Measurements from ENCODE around the gene ZNF630.
"Not testable (repeated sequence)": the region's sequence is repeated elsewhere in the genome, so short reads cannot be mapped to it uniquely, and the experiment has no call there.

Gene ZNF630

GRCh38 chrX:48068096-48068887 is 3.1 kb downstream of the ZNF630 start:
- DNase-seq (ENCODE audit: low read depth) = no peak
- Histone ChIP-seq H3K36me3 (ENCODE audit: control insufficient read depth, insufficient read depth, low read length, severe bottlenecking) (no peaks in the 10 kb centered on the region), H3K4me3 (ENCODE audit: low read length) (no peak overlapping the region), H3K27me3 (replicated peaks; ENCODE audit: control insufficient read depth, insufficient read depth, low read length) (no peaks in the 10 kb centered on the region), H3K9me3 (ENCODE audit: control insufficient read depth, low read length) (peaks cover 23% of the 10 kb centered on the region), H3K4me1 (ENCODE audit: control insufficient read depth, insufficient read depth, low read length) (no peaks in the 10 kb centered on the region), H3K9ac (ENCODE audit: low read length) (no peak overlapping the region)

- H3K36me3 ChIP-seq (ENCODE audit: control insufficient read depth, insufficient read depth, low read length, severe bottlenecking) = peaks cover 3% of the 10 kb centered on the region
- H3K9me3 ChIP-seq (ENCODE audit: control insufficient read depth, low read length) = peaks cover 58% of the 10 kb centered on the region
- no peaks in the 10 kb centered on the region for H3K27me3 ChIP-seq (replicated peaks; ENCODE audit: control insufficient read depth, insufficient read depth, low read length)
- no peaks in the 10 kb centered on the region for H3K4me1 ChIP-seq (ENCODE audit: control insufficient read depth, insufficient read depth, low read length)
- H3K4me3 ChIP-seq (ENCODE audit: low read length) = no peak overlapping the region
- no peak overlapping the region for H3K9ac ChIP-seq (ENCODE audit: low read length)
- DNase-seq (ENCODE audit: low read depth) = no peak
Measured at GRCh38 chrX:48064261-48064660, 7.2 kb downstream of the ZNF630 start.

- no peak for DNase-seq (ENCODE audit: low read depth)
- Histone ChIP-seq H3K4me3 (ENCODE audit: low read length) (no peak overlapping the region), H3K4me1 (ENCODE audit: control insufficient read depth, insufficient read depth, low read length) (no peaks in the 10 kb centered on the region), H3K9me3 (ENCODE audit: control insufficient read depth, low read length) (peaks cover 82% of the 10 kb centered on the region), H3K27me3 (replicated peaks; ENCODE audit: control insufficient read depth, insufficient read depth, low read length) (no peaks in the 10 kb centered on the region), H3K36me3 (ENCODE audit: control insufficient read depth, insufficient read depth, low read length, severe bottlenecking) (peaks cover 3% of the 10 kb centered on the region), H3K9ac (ENCODE audit: low read length) (no peak overlapping the region)
Measured at GRCh38 chrX:48059296-48059639, 12.2 kb downstream of the ZNF630 start.

GRCh38 chrX:48058621-48059295 is 12.7 kb downstream of the ZNF630 start:
- Histone ChIP-seq H3K4me1 (ENCODE audit: control insufficient read depth, insufficient read depth, low read length) (no peaks in the 10 kb centered on the region), H3K36me3 (ENCODE audit: control insufficient read depth, insufficient read depth, low read length, severe bottlenecking) (peaks cover 3% of the 10 kb centered on the region), H3K9ac (ENCODE audit: low read length) (no peak overlapping the region), H3K4me3 (ENCODE audit: low read length) (peak overlapping the region; percentile 43), H3K9me3 (ENCODE audit: control insufficient read depth, low read length) (peaks cover 80% of the 10 kb centered on the region), H3K27me3 (replicated peaks; ENCODE audit: control insufficient read depth, insufficient read depth, low read length) (no peaks in the 10 kb centered on the region)
- DNase-seq (ENCODE audit: low read depth) = no peak

- Histone ChIP-seq H3K4me3 (ENCODE audit: low read length) (no peak overlapping the region), H3K27me3 (replicated peaks; ENCODE audit: control insufficient read depth, insufficient read depth, low read length) (no peaks in the 10 kb centered on the region), H3K9me3 (ENCODE audit: control insufficient read depth, low read length) (peaks cover 19% of the 10 kb centered on the region), H3K4me1 (ENCODE audit: control insufficient read depth, insufficient read depth, low read length) (peaks cover 12% of the 10 kb centered on the region), H3K9ac (ENCODE audit: low read length) (no peak overlapping the region), H3K36me3 (ENCODE audit: control insufficient read depth, insufficient read depth, low read length, severe bottlenecking) (no peaks in the 10 kb centered on the region)
- DNase-seq (ENCODE audit: low read depth) = no peak
Measured at GRCh38 chrX:48046846-48047245, 24.6 kb downstream of the ZNF630 start.

- peak overlapping the region; percentile 38 for H3K9ac ChIP-seq (ENCODE audit: low read length)
- peaks cover 19% of the 10 kb centered on the region for H3K9me3 ChIP-seq (ENCODE audit: control insufficient read depth, low read length)
- H3K36me3 ChIP-seq (ENCODE audit: control insufficient read depth, insufficient read depth, low read length, severe bottlenecking) = no peaks in the 10 kb centered on the region
- H3K27me3 ChIP-seq (replicated peaks; ENCODE audit: control insufficient read depth, insufficient read depth, low read length) = no peaks in the 10 kb centered on the region
- peak overlapping the region; percentile 52 for H3K4me3 ChIP-seq (ENCODE audit: low read length)
- peak; percentile 53 for DNase-seq (ENCODE audit: low read depth)
- H3K4me1 ChIP-seq (ENCODE audit: control insufficient read depth, insufficient read depth, low read length) = peaks cover 12% of the 10 kb centered on the region
Measured at GRCh38 chrX:48045410-48046311, 25.8 kb downstream of the ZNF630 start.

GRCh38 chrX:48043056-48043455 is 28.4 kb downstream of the ZNF630 start:
- Histone ChIP-seq H3K4me3 (ENCODE audit: low read length) (no peak overlapping the region), H3K9me3 (ENCODE audit: control insufficient read depth, low read length) (peaks cover 19% of the 10 kb centered on the region), H3K27me3 (replicated peaks; ENCODE audit: control insufficient read depth, insufficient read depth, low read length) (no peaks in the 10 kb centered on the region), H3K36me3 (ENCODE audit: control insufficient read depth, insufficient read depth, low read length, severe bottlenecking) (no peaks in the 10 kb centered on the region), H3K9ac (ENCODE audit: low read length) (no peak overlapping the region), H3K4me1 (ENCODE audit: control insufficient read depth, insufficient read depth, low read length) (peaks cover 12% of the 10 kb centered on the region)
- no peak for DNase-seq (ENCODE audit: low read depth)

- H3K27me3 ChIP-seq (replicated peaks; ENCODE audit: control insufficient read depth, insufficient read depth, low read length) = peaks cover 2% of the 10 kb centered on the region
- H3K9ac ChIP-seq (ENCODE audit: low read length) = no peak overlapping the region
- H3K4me3 ChIP-seq (ENCODE audit: low read length) = no peak overlapping the region
- no peak for DNase-seq (ENCODE audit: low read depth)
- H3K36me3 ChIP-seq (ENCODE audit: control insufficient read depth, insufficient read depth, low read length, severe bottlenecking) = no peaks in the 10 kb centered on the region
- peaks cover 5% of the 10 kb centered on the region for H3K9me3 ChIP-seq (ENCODE audit: control insufficient read depth, low read length)
- H3K4me1 ChIP-seq (ENCODE audit: control insufficient read depth, insufficient read depth, low read length) = no peaks in the 10 kb centered on the region
Measured at GRCh38 chrX:48035891-48036290, 35.5 kb downstream of the ZNF630 start.

GRCh38 chrX:48030641-48031173 is 40.7 kb downstream of the ZNF630 start:
- H3K9me3 ChIP-seq (ENCODE audit: control insufficient read depth, low read length); H3K36me3 ChIP-seq (ENCODE audit: control insufficient read depth, insufficient read depth, low read length, severe bottlenecking); H3K27me3 ChIP-seq (replicated peaks; ENCODE audit: control insufficient read depth, insufficient read depth, low read length); DNase-seq (ENCODE audit: low read depth); H3K9ac ChIP-seq (ENCODE audit: low read length); H3K4me1 ChIP-seq (ENCODE audit: control insufficient read depth, insufficient read depth, low read length); H3K4me3 ChIP-seq (ENCODE audit: low read length): not testable (repeated sequence)

- Histone ChIP-seq H3K4me3 (ENCODE audit: low read length) (no peak overlapping the region), H3K36me3 (ENCODE audit: control insufficient read depth, insufficient read depth, low read length, severe bottlenecking) (no peaks in the 10 kb centered on the region), H3K9ac (ENCODE audit: low read length) (no peak overlapping the region), H3K27me3 (replicated peaks; ENCODE audit: control insufficient read depth, insufficient read depth, low read length) (peaks cover 7% of the 10 kb centered on the region), H3K9me3 (ENCODE audit: control insufficient read depth, low read length) (no peaks in the 10 kb centered on the region), H3K4me1 (ENCODE audit: control insufficient read depth, insufficient read depth, low read length) (peaks cover 12% of the 10 kb centered on the region)
- DNase-seq (ENCODE audit: low read depth) = no peak
Measured at GRCh38 chrX:48030237-48030636, 41.2 kb downstream of the ZNF630 start.

- no peak overlapping the region for H3K4me3 ChIP-seq (ENCODE audit: low read length)
- H3K27me3 ChIP-seq (replicated peaks; ENCODE audit: control insufficient read depth, insufficient read depth, low read length) = peaks cover 5% of the 10 kb centered on the region
- no peak for DNase-seq (ENCODE audit: low read depth)
- no peaks in the 10 kb centered on the region for H3K9me3 ChIP-seq (ENCODE audit: control insufficient read depth, low read length)
- H3K9ac ChIP-seq (ENCODE audit: low read length) = no peak overlapping the region
- no peaks in the 10 kb centered on the region for H3K36me3 ChIP-seq (ENCODE audit: control insufficient read depth, insufficient read depth, low read length, severe bottlenecking)
- peaks cover 15% of the 10 kb centered on the region for H3K4me1 ChIP-seq (ENCODE audit: control insufficient read depth, insufficient read depth, low read length)
Measured at GRCh38 chrX:48028091-48028490, 43.3 kb downstream of the ZNF630 start.

All from adipocyte (in vitro differentiated cells).